Fibroblast of skin of back (primary cell): ENCODE data around the gene OGFOD3. TPM values are rescaled to one million over a fixed set of nuclear protein-coding genes. Genes with fewer than 3 reads are reported as not detected.
A peak's percentile ranks its signal among the peaks of the same experiment; 100 is the strongest.
"Not testable (repeated sequence)": the region's sequence is repeated elsewhere in the genome, so short reads cannot be mapped to it uniquely, and the experiment has no call there.

Experiments
- DNase-seq: peaks from one replicate; pipeline ENCODE4 v3.0.0-alpha.2; 2013
- polyA plus RNA-seq, 2 experiments: library from polyadenylated mRNA; unstranded; fragments of 120-200 nt; gene quantifications; one replicate each; pipeline ENCODE4 v1.2.1, GENCODE V29; 2013; ENCODE audit not compliant: insufficient read length in 2 of 2

The OGFOD3 gene, protein sequence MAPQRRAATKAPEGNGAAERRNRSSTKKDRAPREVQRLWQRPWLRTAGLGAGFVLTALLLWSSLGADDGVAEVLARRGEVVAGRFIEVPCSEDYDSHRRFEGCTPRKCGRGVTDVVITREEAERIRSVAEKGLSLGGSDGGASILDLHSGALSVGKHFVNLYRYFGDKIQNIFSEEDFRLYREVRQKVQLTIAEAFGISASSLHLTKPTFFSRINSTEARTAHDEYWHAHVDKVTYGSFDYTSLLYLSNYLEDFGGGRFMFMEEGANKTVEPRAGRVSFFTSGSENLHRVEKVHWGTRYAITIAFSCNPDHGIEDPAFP
- polyA plus RNA-seq (2013, experiment 1 of 2; ENCODE audit: insufficient read length), result 33.4 TPM
- polyA plus RNA-seq (2013, experiment 2 of 2; ENCODE audit: insufficient read length), result 24.6 TPM

DNA sequence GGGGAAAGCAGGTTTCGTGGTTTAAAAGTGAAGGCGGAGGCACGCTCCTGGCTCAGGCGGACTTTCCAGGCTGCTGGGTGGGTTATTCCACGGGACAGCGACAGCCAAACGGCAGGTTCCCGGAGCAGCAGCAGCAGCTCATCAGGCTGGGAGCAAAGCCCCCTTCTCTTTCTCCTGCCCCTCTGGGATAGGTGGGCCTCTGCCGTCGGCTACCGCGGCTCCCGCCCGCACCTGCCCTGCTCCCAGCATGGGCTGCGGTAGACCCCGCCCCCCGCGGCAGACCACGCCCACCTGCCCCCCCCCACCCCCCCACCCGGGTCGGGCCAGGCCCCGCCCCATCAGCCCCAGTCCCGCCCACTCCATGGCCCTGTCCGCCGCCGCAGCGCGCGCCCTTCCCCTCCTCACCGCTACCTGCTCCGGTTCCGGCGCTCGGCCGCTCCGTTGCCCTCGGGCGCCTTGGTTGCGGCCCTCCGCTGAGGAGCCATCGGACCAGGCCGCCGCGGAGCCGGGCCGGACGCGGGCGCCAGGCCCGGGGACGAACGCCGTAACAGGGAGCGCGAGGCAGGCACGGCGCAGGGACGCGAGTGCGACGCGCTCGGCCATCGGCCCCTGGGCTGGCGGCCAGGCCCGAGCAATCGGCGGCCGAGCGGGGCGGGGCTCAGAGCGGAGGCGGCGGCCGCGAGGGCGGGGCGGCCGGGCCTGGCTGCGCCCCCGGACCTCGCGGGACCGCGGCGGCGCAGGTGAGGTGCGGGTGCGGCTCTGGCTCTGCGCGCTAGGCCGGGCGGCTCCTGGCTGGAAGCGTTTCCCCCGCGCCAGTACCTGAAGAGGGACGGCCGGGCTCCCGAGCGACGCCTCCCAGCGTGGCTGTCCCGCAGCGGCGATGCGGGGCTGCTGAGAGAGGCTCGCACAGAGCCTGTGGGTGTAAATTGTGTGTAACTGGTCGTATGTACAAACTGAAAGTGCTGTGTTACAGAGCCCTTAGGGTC is at the start of gene OGFOD3, which contains the start of gene HEXD:
Gene OGFOD3, minus strand, starts transcription at position 586 of the 986 bp plus-strand sequence. Its CDS starts 101 bp downstream, at position 485.
Gene HEXD, plus strand, starts transcription at position 347 of the 986 bp plus-strand sequence. CDS start 1,453 bp downstream, outside the sequence.
- DNase-seq, result peak; percentile 85

DNA sequence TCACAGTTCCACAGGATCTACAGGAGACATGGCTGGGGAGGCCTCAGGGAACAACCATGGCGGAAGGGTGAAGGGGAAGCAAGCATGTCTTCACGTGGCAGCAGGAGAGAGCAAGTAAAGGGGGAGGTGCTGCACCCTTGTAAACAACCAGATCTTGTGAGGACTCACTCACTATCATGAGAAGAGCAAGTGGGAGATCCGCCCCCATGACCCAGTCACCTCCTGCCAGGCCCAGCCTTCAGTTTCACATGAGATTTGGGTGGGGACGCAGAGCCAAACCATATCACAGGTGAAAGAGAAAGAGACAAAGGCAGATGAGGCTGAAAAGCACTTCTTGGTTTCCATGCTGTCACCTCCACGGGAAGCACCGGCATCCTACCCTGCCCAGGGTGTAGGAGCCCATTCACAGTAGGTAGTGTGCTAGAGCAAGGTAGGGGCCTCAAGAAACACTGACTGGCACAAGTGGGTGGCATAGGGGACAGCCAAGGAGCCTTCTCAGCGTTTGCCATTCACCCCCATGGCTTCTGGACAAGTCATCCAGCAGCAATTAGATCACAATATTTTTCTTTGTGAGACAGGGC is 46.7 kb upstream of the OGFOD3 start:
- no peak for DNase-seq

DNA sequence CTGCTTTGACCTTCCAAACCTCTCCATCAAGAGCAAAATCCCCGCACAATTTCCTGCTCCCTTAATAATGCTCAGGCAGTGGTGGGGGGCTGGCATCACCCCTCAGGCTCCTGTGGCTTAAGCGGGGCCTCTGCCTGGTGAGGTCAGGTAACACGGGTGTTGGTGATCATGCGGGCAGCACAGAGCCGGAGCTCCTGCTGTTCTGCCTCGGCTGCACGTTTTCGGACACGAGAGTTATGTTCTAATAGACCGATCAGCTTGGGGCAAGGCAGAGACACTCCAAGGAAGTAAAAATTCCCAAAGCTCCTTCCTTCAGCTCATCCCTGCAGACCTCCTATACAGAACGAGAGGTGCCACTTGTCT is 46.2 kb upstream of the OGFOD3 start:
- DNase-seq, result no peak

DNA sequence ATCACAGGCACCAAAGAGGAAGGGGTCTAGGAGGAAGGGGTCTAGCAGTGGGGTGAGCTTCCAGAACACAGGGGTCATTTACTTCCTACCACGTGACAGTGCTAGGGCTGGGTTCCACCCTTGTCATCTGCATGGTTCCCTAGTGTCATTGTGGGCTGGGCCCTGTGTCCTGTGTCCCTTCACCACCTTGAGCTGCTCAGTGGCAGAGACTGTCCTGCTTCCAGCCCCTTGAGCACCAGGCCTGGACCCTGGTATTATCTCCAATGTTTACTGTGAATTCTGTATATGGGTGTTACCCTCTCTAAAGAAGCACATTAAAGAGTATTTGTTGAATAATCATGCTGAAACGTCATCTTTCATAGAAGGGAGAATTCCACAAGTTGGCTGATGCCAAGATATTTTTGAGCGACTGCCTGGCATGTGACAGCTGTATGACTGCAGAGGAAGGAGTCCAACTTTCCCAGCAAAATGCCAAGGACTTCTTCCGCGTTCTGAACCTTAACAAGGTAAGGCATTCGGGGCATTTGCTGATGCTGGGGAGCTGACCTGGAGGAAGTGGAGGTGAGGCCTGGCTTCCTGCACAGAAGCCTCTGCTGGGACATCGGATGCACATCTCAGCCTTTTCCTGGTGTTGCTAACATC is 45.7 kb upstream of the OGFOD3 start:
- DNase-seq, result no peak

DNA sequence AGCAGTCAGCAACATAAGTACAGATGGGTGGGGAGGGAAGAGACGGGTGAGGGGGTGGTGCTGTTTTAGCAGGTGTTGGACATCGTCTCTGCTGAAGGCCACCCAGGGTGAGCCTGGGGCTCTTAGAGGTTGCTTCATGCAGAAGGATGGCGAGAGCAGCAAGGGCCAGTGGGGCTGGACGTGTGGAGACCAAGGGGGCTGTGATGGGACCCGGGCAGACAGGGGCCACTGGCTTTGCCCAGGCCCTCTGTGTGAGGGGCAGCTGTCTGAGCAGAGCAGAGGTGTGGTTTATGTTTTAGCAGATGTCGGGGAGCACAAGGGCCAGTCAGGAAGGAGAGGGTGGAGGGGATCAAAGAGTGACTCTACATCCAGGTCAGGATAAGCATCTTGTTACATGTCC is 45.0 kb upstream of the OGFOD3 start:
- DNase-seq, result no peak

DNA sequence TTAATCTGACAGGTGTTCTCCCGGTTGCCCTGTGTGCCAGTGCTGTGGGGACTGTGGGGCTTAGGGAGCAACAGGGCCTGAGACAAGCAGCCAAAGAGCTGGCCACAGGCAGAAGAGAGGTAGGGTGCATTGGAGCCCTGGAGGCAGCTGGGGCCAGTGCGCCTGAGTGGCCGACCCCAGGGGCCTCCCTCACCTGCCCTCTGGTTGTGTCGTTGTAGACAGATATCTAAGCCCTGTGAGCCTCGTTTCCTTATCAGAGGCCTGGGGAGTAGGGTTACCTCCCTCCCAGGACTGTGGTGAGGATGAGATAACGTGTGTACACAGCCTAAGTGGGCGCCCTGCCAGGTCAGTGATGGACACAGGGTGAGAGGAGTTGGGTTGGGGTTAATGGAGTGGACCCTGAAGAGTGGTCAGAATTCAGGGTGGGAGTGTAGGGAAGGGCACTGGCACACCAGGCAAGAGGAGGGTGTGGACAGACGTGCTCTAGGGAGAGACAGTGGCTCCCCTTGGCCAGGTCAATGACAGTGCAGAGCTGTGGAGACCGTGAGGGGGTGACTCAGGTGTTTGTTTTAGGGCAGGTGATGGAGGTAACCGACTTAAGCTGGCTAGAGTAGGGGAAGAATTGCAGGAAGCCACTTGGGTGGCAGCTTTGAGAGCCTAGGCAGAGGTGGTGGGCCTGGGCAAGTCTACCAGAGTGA is 43.6 kb upstream of the OGFOD3 start:
- DNase-seq, result no peak

DNA sequence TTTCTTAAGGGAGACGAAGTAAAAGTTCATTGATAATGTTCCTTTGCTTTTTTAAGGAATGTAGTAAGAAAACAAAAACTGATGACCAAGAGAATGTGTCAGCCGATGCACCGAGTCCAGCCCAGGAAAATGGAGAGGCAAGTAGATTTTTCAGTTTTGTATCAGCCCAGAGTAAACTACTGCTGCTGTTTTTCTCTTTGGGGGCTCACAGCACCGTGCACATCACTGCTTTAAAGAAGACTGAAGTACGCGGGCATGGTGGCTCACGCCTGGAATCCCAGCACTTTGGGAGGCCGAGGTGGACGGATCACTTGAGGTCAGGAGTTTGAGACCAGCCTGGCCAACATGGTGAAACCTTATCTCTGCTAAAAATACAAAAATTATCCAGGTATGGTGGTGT is 41.5 kb upstream of the OGFOD3 start:
- DNase-seq, result not testable (repeated sequence)

DNA sequence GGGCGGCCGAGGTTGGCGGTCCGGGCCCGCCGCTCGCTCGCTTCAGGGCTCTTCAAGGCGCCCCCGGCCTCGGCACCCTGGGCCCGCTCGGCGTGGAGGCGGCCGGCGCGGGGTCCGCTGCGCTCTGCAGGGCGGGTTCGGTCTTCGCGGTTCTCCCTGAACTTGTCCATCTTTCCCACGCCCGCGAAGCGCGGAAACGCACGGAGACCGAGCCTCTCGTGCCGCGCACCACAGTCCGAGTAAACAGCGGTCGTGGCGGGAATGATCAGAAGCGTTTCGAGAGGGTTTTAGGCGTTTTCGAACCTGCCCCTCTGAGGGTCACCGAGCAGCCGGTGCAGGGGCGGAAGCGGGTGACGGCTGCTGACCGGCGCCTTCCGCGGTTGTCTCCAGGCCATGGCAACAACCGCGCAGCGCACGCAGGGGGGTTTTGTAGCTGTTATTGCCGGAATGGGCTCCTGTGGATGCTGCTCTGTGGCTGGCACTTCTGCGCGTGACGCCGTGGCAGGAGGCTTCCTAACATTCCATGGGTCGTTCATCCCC is 40.6 kb upstream of the OGFOD3 start:
- peak; percentile 31 for DNase-seq

DNA sequence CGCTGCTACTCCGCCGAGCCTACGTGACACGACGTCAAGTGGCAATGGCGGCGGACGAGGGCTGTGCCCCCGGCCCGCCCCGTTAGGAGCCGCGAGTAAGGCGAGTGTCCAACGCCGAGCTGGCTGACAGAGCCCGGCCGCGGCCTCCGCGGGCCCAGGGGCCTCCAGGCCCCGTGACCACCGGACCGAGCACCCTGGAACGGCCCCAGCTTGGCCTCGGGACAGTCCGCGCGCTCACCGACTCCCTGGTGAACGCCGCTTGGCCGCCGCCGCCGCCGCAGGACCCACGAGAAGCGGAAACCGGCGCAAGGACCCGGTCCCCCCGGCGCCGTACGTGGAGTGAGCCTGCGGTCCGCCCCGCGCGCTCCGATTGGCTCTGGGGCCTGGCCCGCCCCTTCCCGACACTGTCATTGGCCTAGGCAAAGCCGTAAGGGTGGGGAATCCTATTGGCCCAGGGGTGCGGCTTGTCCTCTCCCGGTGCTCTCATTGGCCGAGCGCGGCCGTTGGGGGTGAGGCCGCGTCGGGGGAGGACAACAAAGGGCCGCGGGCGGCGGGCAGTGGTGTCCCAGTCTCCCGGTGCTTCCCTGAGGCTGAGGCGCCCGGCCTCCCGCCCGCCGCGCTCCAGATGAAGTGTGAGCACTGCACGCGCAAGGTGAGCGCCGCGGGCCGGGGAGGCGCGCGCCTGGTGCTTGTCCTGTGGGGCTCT is 39.9 kb upstream of the OGFOD3 start, which contains the start of gene NARF:
Gene NARF, plus strand, starts transcription at position 563 of the 706 bp plus-strand sequence. Its CDS starts 63 bp downstream, at position 626.
- DNase-seq, result peak; percentile 99

DNA sequence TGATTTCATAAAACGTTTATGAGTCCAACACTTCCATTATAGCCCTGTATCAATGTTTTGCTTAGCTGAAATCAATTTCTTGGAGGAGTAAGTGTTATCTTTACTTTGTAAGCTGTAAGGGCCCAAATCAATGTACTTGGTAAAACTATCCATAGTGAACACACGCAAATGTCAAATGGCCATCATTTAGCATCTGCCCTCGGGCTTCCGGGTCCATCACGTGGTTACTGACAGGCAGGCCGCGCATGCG is 39.5 kb upstream of the OGFOD3 start:
- DNase-seq, result no peak

DNA sequence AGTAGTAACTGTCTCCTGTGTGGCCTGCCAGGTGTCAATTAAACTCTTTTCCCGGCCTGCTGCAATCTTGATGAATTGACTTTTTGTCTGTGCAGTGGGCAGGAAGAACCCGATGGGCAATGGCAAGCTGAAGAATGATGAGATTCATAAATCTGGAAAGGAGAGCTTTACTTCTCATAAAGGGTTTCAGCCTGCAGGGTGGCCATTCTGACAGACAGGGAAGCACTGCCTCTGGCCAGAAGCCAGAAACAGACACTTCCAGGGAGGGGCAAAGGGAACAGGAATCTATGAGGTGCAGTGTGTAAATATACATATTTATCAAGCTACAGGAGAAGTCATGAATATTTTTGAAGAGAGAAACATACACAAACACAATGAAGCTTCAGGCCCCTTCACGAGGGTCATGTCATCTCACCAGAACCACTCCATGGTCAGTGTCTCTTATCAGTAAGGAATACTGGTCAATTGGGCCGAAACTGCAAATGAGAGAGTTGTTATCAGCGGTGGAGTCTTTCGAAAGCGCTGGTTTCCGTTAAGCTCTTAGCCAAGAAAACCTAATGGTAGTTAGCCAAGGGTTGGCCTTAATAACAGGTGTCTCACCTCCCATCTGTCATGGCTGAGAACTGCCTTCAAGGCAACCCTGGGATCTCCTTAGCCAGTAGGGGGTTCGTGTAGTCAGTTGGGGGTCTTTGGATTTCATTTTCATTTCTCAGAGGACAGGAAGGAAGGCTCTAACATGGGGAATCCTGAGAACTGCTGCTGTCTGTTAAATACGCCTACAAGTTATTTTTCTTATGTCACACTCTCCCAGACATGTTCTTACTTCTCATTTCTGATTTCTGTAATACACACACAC is 38.9 kb upstream of the OGFOD3 start:
- no peak for DNase-seq

DNA sequence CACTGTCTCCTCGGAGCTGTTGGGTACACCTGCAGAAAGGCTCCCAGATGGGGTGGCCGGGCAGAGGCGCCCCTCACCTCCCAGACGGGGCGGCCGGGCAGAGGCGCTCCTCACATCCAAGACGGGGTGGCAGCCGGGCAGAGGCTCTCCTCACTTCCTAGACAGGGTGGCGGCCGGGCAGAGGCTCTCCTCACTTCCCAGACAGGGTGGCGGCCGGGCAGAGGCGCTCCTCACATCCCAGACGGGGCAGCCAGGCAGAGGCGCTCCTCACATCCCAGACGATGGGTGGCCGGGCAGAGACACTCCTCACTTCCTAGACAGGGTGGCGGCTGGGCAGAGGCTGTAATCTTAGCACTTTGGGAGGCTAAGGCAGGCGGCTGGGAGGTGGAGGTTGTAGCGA is 35.3 kb upstream of the OGFOD3 start:
- not testable (repeated sequence) for DNase-seq

DNA sequence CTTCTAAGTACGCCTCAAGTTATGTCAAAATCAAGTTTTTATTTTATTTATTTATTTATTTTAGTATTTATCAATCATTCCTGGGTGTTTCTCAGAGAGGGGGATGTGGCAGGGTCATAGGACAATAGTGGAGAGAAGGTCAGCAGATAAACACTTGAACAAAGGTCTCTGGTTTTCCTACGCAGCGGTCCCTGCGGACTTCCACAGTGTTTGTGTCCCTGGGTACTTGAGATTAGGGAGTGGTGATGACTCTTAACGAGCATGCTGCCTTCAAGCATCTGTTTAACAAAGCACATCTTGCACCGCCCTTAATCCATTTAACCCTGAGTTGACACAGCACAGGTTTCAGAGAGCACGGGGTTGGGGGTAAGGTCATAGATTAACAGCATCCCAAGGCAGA is 34.8 kb upstream of the OGFOD3 start:
- DNase-seq, result not testable (repeated sequence)

DNA sequence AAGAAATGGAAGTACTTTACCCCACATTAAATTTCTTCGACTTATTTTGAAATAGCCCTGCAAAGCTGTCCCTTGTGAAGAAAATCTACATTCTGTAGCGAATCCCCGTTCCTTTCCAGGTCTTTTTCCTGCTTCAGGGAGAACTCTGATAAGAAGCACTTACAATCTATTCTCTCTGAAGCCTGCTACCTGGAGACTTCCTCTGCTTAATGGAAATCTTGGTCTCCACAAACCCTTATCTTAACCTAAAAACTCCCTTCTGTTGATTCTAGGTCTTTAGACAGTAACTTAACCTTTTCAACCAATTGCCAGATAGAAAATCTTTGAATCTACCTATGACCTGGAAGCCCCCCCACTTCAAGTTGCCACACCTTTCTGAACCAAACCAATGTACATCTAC is 33.8 kb upstream of the OGFOD3 start:
- no peak for DNase-seq

DNA sequence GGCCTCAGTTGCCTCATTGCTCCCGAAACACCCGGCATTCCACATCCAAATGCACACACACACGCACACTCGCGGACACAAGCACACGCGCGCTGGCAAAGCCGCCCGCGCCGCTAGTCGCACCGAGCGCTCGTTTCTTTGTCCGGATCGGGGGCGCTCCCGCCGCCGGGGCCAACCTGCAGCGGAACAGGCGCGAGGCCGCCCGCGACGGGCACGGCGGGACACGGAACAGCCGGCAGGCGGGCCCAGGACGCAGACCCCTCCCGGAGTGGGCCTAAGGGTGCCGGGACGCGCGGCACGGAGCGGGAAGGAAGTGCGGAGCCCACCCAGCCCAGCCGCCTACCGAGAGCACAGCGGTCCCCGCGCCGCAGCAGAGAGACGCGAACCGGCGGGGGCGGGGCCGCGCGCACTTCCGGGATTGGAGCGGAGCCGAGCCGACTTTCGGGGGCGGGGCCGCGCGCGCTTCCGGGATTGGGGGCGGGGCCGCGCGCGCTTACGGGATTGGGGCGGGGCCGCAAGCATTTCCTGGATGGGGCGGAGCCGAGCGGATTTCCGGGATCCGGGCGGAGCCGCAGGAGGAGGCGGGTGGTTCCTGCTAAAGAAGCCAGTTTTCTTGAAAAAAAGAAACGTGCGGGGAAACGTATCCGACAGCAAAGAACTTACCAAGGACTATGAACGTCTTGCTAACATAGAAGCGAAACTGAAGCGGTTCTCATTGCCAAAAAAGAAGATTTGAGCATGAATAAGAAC is 32.1 kb upstream of the OGFOD3 start, which contains the start of gene CYBC1:
Gene CYBC1, minus strand, starts transcription at position 396 of the 750 bp plus-strand sequence. CDS start 1,498 bp downstream, outside the sequence.
- peak; percentile 90 for DNase-seq

DNA sequence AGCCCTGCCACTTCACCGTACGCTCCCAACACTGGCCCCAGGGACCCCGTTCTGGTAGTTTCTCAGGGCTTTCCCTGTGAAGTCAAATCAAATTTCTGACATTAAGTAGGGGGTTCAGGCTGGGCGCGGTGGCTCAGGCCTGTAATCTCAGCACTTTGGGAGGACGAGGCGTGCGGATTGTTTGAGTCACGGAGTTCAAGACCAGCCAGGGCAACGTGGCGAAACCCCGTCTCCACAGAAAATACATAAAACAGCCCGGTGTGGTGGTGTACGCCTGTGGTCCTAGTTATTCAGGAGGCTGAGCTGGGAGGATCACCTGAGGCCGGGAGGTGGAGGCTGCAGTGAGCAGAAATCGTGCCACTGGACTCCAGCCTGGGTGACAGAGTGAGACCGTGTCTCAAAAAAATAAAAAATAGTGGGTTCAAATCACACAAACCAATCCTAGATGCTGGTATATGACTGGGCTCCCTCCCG is 31.5 kb upstream of the OGFOD3 start:
- DNase-seq, result no peak

DNA sequence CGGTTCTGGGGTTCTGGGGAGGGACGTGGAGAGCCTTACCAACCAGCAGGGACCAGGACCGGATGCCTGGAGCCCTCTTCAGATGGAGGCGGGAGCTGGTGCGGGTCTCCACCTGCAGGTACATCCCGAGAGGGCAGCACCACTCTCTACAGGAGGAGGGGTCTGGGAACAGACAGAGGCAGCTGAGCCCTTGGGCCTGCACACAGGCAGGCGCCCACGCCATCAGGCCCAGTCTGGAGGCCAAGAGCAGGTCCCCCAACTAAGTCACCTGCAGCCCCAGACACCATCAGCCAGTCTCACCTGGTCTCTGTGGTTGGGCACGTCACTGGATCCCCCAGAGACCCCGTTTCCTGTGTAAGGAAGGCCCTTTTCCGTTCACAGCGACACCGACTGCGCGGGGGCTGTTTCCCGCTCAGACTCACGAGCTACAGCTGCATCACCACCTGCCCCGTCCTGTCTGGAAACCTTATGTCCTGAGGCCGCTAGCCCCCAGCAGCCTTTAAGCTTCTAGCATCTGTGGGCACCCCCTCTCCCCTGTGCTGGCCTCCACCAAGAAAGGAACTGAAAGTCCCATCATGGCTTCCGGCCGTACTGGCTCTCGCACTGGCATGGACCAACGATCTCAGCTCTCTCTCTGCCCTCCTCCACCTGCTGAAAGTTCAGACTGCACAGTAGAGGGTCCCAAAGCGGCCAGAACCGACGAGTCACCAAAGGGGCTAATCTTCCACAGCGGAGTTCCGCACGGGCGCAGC is 30.9 kb upstream of the OGFOD3 start:
- no peak for DNase-seq

DNA sequence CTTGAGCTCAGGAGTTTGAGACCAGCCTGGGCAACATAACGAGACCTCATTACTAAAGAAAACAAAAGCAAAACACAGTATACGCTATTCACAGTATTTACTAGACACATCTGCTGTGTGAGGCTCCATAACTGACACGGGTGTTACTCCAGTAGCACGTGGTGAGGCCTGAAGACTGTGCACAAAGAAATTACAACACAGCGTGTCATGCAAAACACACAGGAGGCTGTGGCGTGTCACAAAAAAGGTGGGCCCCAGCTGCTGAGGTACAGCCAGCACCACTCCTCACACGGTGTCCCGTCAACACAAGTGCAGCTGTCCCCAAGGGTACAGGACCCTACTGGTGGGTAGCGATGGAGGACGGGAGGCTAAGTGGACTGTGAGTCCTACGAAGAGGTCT is 29.5 kb upstream of the OGFOD3 start:
- DNase-seq, result no peak
